H1 (cell line): ENCODE measurements around the gene BTNL8.

Experiments used
- CHD2 ChIP-seq: IDR thresholded peaks from 2 replicates; pipeline ENCODE4 v1.6.1; 2012; ENCODE audit warnings: low read length, improper control_type of control experiment
- JUN ChIP-seq: IDR thresholded peaks from 2 replicates; pipeline ENCODE4 v1.6.1; 2011; ENCODE audit warnings: low read depth, mild to moderate bottlenecking, improper control_type of control experiment, low read length
- JUND ChIP-seq: IDR thresholded peaks from 2 replicates; pipeline ENCODE4 v1.6.1; 2011; ENCODE audit warnings: mild to moderate bottlenecking, improper control_type of control experiment, low read length
- MAFK ChIP-seq: IDR thresholded peaks from 2 replicates; pipeline ENCODE4 v1.6.1; 2012; ENCODE audit warnings: low read depth, mild to moderate bottlenecking, improper control_type of control experiment, low read length
- POLR2AphosphoS5 ChIP-seq: IDR thresholded peaks from 2 replicates; pipeline ENCODE4 v1.6.1; 2011; ENCODE audit warnings: low read depth, low read length
- RNF2 ChIP-seq: fragments of 200-900, 300-1000 bp; sonication (generic); IDR thresholded peaks from 2 replicates; pipeline ENCODE4 v1.7.1; 2016; ENCODE audit warnings: borderline replicate concordance, low read depth, mild to moderate bottlenecking, antibody characterized with exemption, low read length; ENCODE audit not compliant: poor library complexity, severe bottlenecking; ENCODE audit errors: missing control alignments
- SIN3A ChIP-seq, 2 experiments: IDR thresholded peaks in 1 of 2; conservative IDR thresholded peaks in 1 of 2; 2 replicates each; pipeline ENCODE4 v1.6.1; 2011 to 2012; ENCODE audit warnings: low read length in 2 of 2, improper control_type of control experiment in 1 of 2, low read depth in 1 of 2, mild to moderate bottlenecking in 1 of 2
- SRF ChIP-seq: IDR thresholded peaks from 2 replicates; pipeline ENCODE4 v1.6.1; 2011; ENCODE audit warnings: mild to moderate bottlenecking, low read depth, low read length, moderate library complexity
- SUZ12 ChIP-seq: fragments of 200-600 bp; sonication (generic); IDR thresholded peaks from 2 replicates; pipeline ENCODE4 v1.6.1; 2012; ENCODE audit warnings: mild to moderate bottlenecking, inconsistent platforms, low read length, moderate library complexity, mixed read lengths
- TEAD4 ChIP-seq: IDR thresholded peaks from 2 replicates; pipeline ENCODE4 v1.6.1; 2012; ENCODE audit warnings: low read depth, low read length, inconsistent platforms, mixed read lengths
- ZNF274 ChIP-seq: IDR thresholded peaks from 2 replicates; pipeline ENCODE4 v1.7.0; 2012; ENCODE audit warnings: low read length, borderline replicate concordance; ENCODE audit errors: extremely low read depth
- TF ChIP-seq, protein P1 (sequence below), 3 experiments: IDR thresholded peaks; 1 replicate in 2 of 3; 2 replicates in 1 of 3; pipeline versions ENCODE4 v1.5.1 to v1.6.1; 2011; ENCODE audit warnings: low read length in 3 of 3, mild to moderate bottlenecking in 3 of 3, inconsistent platforms in 2 of 3, low read depth in 1 of 3, moderate library complexity in 1 of 3; ENCODE audit not compliant: insufficient read depth in 1 of 3; ENCODE audit errors: control extremely low read depth in 1 of 3
- TF ChIP-seq, protein P2 (sequence below): IDR thresholded peaks from 2 replicates; pipeline ENCODE4 v1.6.1; 2011; ENCODE audit warnings: low read length, improper control_type of control experiment
- TF ChIP-seq, protein P3 (sequence below): IDR thresholded peaks from 2 replicates; pipeline ENCODE4 v1.6.1; 2012; ENCODE audit warnings: inconsistent platforms

DNA sequence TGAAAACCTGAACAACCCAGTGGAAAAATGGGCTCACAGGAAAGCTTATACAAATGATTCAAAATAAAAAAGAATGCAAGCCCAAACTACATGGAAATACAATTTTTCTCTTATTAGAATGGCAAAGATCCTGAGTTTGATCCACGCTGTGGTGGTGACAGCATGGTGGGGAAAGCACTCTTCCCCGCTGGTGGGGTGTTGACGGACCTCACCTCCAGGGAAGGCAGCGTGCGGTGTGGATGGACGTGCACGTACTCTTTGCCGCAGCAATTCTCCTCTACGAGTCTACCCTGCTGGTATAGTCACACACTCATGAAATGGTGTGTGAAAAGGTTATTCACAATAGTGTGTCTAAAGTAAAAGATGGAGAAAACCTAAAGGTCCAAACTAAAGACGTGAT lies 32.0 kb upstream of the BTNL8 start:
- TF ChIP-seq, protein P1, sequence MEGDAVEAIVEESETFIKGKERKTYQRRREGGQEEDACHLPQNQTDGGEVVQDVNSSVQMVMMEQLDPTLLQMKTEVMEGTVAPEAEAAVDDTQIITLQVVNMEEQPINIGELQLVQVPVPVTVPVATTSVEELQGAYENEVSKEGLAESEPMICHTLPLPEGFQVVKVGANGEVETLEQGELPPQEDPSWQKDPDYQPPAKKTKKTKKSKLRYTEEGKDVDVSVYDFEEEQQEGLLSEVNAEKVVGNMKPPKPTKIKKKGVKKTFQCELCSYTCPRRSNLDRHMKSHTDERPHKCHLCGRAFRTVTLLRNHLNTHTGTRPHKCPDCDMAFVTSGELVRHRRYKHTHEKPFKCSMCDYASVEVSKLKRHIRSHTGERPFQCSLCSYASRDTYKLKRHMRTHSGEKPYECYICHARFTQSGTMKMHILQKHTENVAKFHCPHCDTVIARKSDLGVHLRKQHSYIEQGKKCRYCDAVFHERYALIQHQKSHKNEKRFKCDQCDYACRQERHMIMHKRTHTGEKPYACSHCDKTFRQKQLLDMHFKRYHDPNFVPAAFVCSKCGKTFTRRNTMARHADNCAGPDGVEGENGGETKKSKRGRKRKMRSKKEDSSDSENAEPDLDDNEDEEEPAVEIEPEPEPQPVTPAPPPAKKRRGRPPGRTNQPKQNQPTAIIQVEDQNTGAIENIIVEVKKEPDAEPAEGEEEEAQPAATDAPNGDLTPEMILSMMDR (IDR thresholded peaks at IDR 0.05; ENCODE audit: control extremely low read depth in 1 of 3, insufficient read depth in 1 of 3, low read depth in 1 of 3, low read length in 3 of 3): no peak
- no peak for TF ChIP-seq MAFK
- TF ChIP-seq POLR2AphosphoS5: no peak
- no peak for TF ChIP-seq ZNF274
- no peak for TF ChIP-seq JUN
- no peak for TF ChIP-seq SIN3A (conservative IDR thresholded peaks at IDR 0.05 in 1 of 2, IDR thresholded peaks at IDR 0.05 in 1 of 2; ENCODE audit: low read depth in 1 of 2, low read length in 2 of 2)
- no peak for TF ChIP-seq RNF2
- TF ChIP-seq SRF: no peak
- TF ChIP-seq, protein P2, sequence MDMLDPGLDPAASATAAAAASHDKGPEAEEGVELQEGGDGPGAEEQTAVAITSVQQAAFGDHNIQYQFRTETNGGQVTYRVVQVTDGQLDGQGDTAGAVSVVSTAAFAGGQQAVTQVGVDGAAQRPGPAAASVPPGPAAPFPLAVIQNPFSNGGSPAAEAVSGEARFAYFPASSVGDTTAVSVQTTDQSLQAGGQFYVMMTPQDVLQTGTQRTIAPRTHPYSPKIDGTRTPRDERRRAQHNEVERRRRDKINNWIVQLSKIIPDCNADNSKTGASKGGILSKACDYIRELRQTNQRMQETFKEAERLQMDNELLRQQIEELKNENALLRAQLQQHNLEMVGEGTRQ: no peak
- no peak for TF ChIP-seq SUZ12
- no peak for TF ChIP-seq CHD2
- no peak for TF ChIP-seq JUND
- no peak for TF ChIP-seq TEAD4
- TF ChIP-seq, protein P3, sequence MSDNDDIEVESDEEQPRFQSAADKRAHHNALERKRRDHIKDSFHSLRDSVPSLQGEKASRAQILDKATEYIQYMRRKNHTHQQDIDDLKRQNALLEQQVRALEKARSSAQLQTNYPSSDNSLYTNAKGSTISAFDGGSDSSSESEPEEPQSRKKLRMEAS: no peak
